Esophagus squamous epithelium (tissue), 4 donors: Measurements from ENCODE around the gene AFDN.

Experiments
- CTCF ChIP-seq, 6 experiments: fragments of 450-650 bp in 4 of 6; fragments of 200-600 bp in 2 of 6; sonication (generic) in 2 of 6; IDR thresholded peaks; one replicate each; pipeline ENCODE4 v1.5.1; 2016 to 2019; ENCODE audit warnings: antibody characterized with exemption in 6 of 6, mild to moderate bottlenecking in 4 of 6, moderate library complexity in 4 of 6
- POLR2A ChIP-seq, 4 donors: fragments of 450-650 bp; IDR thresholded peaks; one replicate each; pipeline ENCODE4 v1.6.1; 2017; ENCODE audit warnings: antibody characterized with exemption in 4 of 4, mild to moderate bottlenecking in 4 of 4, moderate library complexity in 3 of 4

GRCh38 chr6:167824591-167825331 is 1.9 kb upstream of the AFDN start:
- TF ChIP-seq CTCF (IDR thresholded peaks at IDR 0.05) = no peak
- no peak for TF ChIP-seq POLR2A (IDR thresholded peaks at IDR 0.05)
